GM12878 (cell line): Measurements from ENCODE around the gene NPBWR2. TPM values are rescaled to one million over a fixed set of nuclear protein-coding genes. Genes with fewer than 3 reads are reported as not detected.

Experiments used
- ASH2L ChIP-seq: fragments of 300-600, 200-600 bp; sonication (generic); IDR thresholded peaks from 2 replicates; pipeline ENCODE4 v1.6.1; 2017; ENCODE audit warnings: low read depth, mild to moderate bottlenecking, borderline replicate concordance
- BACH1 ChIP-seq: fragments of 450-650 bp; IDR thresholded peaks from 2 replicates; pipeline ENCODE4 v1.6.1; 2017; ENCODE audit warnings: mild to moderate bottlenecking, borderline replicate concordance
- BCL11A ChIP-seq: IDR thresholded peaks from 2 replicates; pipeline ENCODE4 v1.6.1; 2011; ENCODE audit warnings: low read depth, low read length
- CHD2 ChIP-seq: IDR thresholded peaks from 2 replicates; pipeline ENCODE4 v1.6.1; 2011; ENCODE audit warnings: low read depth, low read length, improper control_type of control experiment, borderline replicate concordance
- HCFC1 ChIP-seq: fragments of 150-350 bp; IDR thresholded peaks from 2 replicates; pipeline ENCODE4 v1.6.1; 2014; ENCODE audit warnings: low read length
- KAT2A ChIP-seq: conservative IDR thresholded peaks from 2 replicates; pipeline ENCODE4 v1.6.1; 2011; ENCODE audit warnings: low read depth, low read length; ENCODE audit not compliant: control insufficient read depth
- KLF5 ChIP-seq: fragments of 450-650 bp; IDR thresholded peaks from 2 replicates; pipeline ENCODE4 v1.6.1; 2014; ENCODE audit warnings: mild to moderate bottlenecking; ENCODE audit not compliant: partially characterized antibody
- NFXL1 ChIP-seq: fragments of 450-650 bp; IDR thresholded peaks from 2 replicates; pipeline ENCODE4 v1.6.1; 2017; ENCODE audit warnings: antibody characterized with exemption, mild to moderate bottlenecking, borderline replicate concordance
- NR2F1 ChIP-seq: fragments of 450-650 bp; conservative IDR thresholded peaks from 2 replicates; pipeline ENCODE4 v1.6.1; 2017; ENCODE audit warnings: mild to moderate bottlenecking
- RAD21 ChIP-seq: IDR thresholded peaks from 2 replicates; pipeline ENCODE4 v1.6.1; 2011; ENCODE audit warnings: mild to moderate bottlenecking, low read depth, low read length, moderate library complexity; ENCODE audit not compliant: insufficient read depth
- RUNX3 ChIP-seq: IDR thresholded peaks from 2 replicates; pipeline ENCODE4 v1.6.1; 2012; ENCODE audit warnings: low read length, inconsistent platforms
- SPI1 ChIP-seq: IDR thresholded peaks from 2 replicates; pipeline ENCODE4 v1.6.1; 2011; ENCODE audit warnings: low read depth, mild to moderate bottlenecking, low read length, moderate library complexity, borderline replicate concordance; ENCODE audit not compliant: insufficient read depth
- SREBF1 ChIP-seq: IDR thresholded peaks from 2 replicates; pipeline ENCODE4 v1.6.1; 2012; ENCODE audit warnings: mild to moderate bottlenecking, low read length
- SREBF2 ChIP-seq: IDR thresholded peaks from 2 replicates; pipeline ENCODE4 v1.6.1; 2012; ENCODE audit warnings: mild to moderate bottlenecking, low read length
- STAT1 ChIP-seq: fragments of 450-650 bp; conservative IDR thresholded peaks from 2 replicates; pipeline ENCODE4 v1.6.1; 2014; ENCODE audit warnings: antibody characterized with exemption, mild to moderate bottlenecking
- STAT3 ChIP-seq: IDR thresholded peaks from 2 replicates; pipeline ENCODE4 v1.6.1; 2011; ENCODE audit warnings: low read depth, low read length, improper control_type of control experiment
- TARDBP ChIP-seq: IDR thresholded peaks from 2 replicates; pipeline ENCODE4 v1.6.1; 2016; ENCODE audit warnings: borderline replicate concordance
- TBL1XR1 ChIP-seq: IDR thresholded peaks from 2 replicates; pipeline ENCODE4 v1.6.1; 2012; ENCODE audit warnings: low read depth, low read length, improper control_type of control experiment
- ZNF207 ChIP-seq: fragments of 450-650 bp; IDR thresholded peaks from 2 replicates; pipeline ENCODE4 v1.6.1; 2014; ENCODE audit warnings: antibody characterized with exemption, mild to moderate bottlenecking, borderline replicate concordance
- ZNF217 ChIP-seq: fragments of 450-650 bp; IDR thresholded peaks from 2 replicates; pipeline ENCODE4 v1.6.1; 2017; ENCODE audit warnings: antibody characterized with exemption, mild to moderate bottlenecking
- ZNF274 ChIP-seq: IDR thresholded peaks from one replicate; pipeline ENCODE4 v1.8.0; 2011; ENCODE audit not compliant: insufficient read length, insufficient read depth
- ZNF384 ChIP-seq: IDR thresholded peaks from 2 replicates; pipeline ENCODE4 v1.6.1; 2012; ENCODE audit warnings: low read depth, mild to moderate bottlenecking, low read length, improper control_type of control experiment, borderline replicate concordance
- ZSCAN29 ChIP-seq: fragments of 450-650 bp; IDR thresholded peaks from 2 replicates; pipeline ENCODE4 v1.6.1; 2017; ENCODE audit warnings: mild to moderate bottlenecking, moderate library complexity
- ZZZ3 ChIP-seq: IDR thresholded peaks from 2 replicates; pipeline ENCODE4 v1.6.1; 2011; ENCODE audit warnings: low read depth; ENCODE audit not compliant: control insufficient read depth, insufficient read length
- polyA plus RNA-seq, 11 experiments: library from polyadenylated mRNA; depleted of rRNA in 4 of 11; unstranded in 6 of 11; stranded (reverse) in 5 of 11; fragments of >200 nt; fragmentation: Nextera tagmentation in 4 of 11; fragmentation: Illumina TruSeq in 1 of 11; extraction: Ambion mirVana in 4 of 11; extraction: Trizol in 1 of 11; gene quantifications; 1 replicate in 1 of 11; 2 replicates in 10 of 11; pipeline versions ENCODE4 v1.2.1 to v1.2.3, GENCODE V29; 2011 to 2016; ENCODE audit warnings: inconsistent platforms in 2 of 11, missing spikeins in 2 of 11, low read depth in 1 of 11
- total RNA-seq, 4 experiments: library from RNA; depleted of rRNA in 3 of 4; stranded (reverse); fragments of >200 nt in 3 of 4; fragmentation: Illumina TruSeq in 1 of 4; extraction: Trizol in 1 of 4; gene quantifications; 2 replicates each; pipeline versions ENCODE4 v1.2.1 to v1.2.3, GENCODE V29; 2013 to 2021
- TF ChIP-seq, protein P1 (sequence below): IDR thresholded peaks from 2 replicates; pipeline ENCODE4 v1.6.1; 2012; ENCODE audit warnings: low read length, inconsistent platforms
- TF ChIP-seq, protein P2 (sequence below): fragments of 450-650 bp; conservative IDR thresholded peaks from 2 replicates; pipeline ENCODE4 v1.6.1; 2017; ENCODE audit warnings: mild to moderate bottlenecking, moderate library complexity
- TF ChIP-seq, protein P3 (sequence below): fragments of 450-650 bp; IDR thresholded peaks from 2 replicates; pipeline ENCODE4 v1.6.1; 2016; ENCODE audit warnings: mild to moderate bottlenecking

The NPBWR2 gene
- total and polyA plus RNA-seq, 10 of the 15 experiments (the other 5 are each of a cell fraction or from before 2014, with no cell fraction given): not detected

DNA sequence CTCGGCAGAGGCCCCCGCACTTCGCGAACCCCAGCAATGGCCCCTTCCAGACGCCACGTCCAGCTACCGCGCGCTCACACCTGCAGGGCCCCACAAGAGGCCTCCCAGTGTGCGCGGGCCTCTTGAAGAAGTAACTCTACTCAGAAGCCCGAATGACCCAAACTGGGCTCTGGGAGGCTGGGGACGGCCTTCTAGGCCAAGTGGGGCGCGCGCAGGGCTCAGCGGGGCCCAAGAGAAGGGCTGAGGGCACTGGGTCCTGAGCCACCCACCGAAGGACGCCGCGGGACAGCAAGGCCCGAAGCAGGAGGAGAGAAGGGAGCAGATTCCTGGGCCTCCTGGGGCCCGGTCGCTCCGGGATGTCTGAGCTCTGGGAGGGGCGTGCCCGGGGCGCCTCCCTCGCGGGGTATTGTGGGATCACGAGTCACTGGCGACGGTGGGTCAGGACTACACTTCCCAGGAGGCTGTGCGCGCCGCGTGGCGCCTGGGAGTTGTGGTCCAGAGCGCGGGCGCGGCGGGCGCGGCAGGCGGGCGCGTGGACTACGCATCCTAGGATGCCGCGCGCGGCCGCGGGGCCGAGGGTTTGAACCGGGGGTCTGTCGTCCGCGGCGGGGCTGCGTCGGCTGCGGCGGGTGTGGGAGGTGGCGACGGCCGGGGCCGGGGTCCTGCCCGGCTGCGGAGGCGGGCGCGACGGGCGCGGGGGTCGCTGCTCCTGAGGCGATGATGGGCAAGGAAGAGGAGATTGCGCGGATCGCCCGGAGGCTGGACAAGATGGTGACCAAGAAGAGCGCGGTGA is 44.6 kb downstream of the NPBWR2 start, which contains the start of gene TCEA2 (continued):
- TF ChIP-seq, protein P1, sequence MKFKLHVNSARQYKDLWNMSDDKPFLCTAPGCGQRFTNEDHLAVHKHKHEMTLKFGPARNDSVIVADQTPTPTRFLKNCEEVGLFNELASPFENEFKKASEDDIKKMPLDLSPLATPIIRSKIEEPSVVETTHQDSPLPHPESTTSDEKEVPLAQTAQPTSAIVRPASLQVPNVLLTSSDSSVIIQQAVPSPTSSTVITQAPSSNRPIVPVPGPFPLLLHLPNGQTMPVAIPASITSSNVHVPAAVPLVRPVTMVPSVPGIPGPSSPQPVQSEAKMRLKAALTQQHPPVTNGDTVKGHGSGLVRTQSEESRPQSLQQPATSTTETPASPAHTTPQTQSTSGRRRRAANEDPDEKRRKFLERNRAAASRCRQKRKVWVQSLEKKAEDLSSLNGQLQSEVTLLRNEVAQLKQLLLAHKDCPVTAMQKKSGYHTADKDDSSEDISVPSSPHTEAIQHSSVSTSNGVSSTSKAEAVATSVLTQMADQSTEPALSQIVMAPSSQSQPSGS: no peak
- TF ChIP-seq ZZZ3 (no peak), BACH1 (no peak), KLF5 (no peak), NR2F1 (peak; percentile 64; the same call in 1 of the 2 replicates), SREBF1 (peak; percentile 92), SREBF2 (no peak), HCFC1 (peak; percentile 100), STAT3 (no peak), NFXL1 (no peak), RUNX3 (peak; percentile 70), TBL1XR1 (peak; percentile 71), ZNF274 (no peak), TARDBP (peak; percentile 99), ZNF207 (no peak; the same call in 1 of the 2 replicates), SPI1 (no peak), ZNF217 (0 out of 2 replicates have a peak, but pooled peaks have one; percentile 47), BCL11A (no peak), RAD21 (no peak), ZNF384 (no peak), ASH2L (no peak), CHD2 (peak; percentile 88), ZSCAN29 (0 out of 2 replicates have a peak, but pooled peaks have one; percentile 51), KAT2A (no peak), STAT1 (peak; percentile 88; the same call in 1 of the 2 replicates)
- TF ChIP-seq, protein P2, sequence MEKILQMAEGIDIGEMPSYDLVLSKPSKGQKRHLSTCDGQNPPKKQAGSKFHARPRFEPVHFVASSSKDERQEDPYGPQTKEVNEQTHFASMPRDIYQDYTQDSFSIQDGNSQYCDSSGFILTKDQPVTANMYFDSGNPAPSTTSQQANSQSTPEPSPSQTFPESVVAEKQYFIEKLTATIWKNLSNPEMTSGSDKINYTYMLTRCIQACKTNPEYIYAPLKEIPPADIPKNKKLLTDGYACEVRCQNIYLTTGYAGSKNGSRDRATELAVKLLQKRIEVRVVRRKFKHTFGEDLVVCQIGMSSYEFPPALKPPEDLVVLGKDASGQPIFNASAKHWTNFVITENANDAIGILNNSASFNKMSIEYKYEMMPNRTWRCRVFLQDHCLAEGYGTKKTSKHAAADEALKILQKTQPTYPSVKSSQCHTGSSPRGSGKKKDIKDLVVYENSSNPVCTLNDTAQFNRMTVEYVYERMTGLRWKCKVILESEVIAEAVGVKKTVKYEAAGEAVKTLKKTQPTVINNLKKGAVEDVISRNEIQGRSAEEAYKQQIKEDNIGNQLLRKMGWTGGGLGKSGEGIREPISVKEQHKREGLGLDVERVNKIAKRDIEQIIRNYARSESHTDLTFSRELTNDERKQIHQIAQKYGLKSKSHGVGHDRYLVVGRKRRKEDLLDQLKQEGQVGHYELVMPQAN: peak; percentile 83
- TF ChIP-seq, protein P3, sequence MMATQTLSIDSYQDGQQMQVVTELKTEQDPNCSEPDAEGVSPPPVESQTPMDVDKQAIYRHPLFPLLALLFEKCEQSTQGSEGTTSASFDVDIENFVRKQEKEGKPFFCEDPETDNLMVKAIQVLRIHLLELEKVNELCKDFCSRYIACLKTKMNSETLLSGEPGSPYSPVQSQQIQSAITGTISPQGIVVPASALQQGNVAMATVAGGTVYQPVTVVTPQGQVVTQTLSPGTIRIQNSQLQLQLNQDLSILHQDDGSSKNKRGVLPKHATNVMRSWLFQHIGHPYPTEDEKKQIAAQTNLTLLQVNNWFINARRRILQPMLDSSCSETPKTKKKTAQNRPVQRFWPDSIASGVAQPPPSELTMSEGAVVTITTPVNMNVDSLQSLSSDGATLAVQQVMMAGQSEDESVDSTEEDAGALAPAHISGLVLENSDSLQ: no peak
